ENCODE data around the gene ACVR2A. TPM values are rescaled to one million over a fixed set of nuclear protein-coding genes. Genes with fewer than 3 reads are reported as not detected.

The ACVR2A gene
- total RNA-seq, 1 experiment from 2014 or later = 7.6 TPM

GRCh38 chr2:147924647-147925046 is 79.8 kb downstream of the ACVR2A start:
- DNase-seq (ENCODE audit: low read depth) = no peak

DNA sequence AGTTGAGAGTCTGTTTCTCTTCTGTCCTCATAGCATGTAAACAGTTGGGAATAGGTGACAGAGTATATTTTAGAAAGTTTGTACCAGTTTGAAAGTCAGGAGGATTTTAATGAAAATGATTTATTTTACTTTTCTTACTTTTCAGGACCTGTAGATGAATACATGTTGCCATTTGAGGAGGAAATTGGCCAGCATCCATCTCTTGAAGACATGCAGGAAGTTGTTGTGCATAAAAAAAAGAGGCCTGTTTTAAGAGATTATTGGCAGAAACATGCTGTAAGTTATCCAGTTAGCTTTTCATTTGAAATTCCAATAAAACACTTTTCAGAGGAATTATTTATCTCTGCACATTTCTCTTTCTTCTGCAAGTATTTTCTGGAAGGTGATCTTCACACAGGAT is 81.1 kb downstream of the ACVR2A start:
- DNase-seq (ENCODE audit: low read depth) = no peak

- no peak for DNase-seq (ENCODE audit: low read depth)
Measured at GRCh38 chr2:147927053-147927588, 82.3 kb downstream of the ACVR2A start.

DNA sequence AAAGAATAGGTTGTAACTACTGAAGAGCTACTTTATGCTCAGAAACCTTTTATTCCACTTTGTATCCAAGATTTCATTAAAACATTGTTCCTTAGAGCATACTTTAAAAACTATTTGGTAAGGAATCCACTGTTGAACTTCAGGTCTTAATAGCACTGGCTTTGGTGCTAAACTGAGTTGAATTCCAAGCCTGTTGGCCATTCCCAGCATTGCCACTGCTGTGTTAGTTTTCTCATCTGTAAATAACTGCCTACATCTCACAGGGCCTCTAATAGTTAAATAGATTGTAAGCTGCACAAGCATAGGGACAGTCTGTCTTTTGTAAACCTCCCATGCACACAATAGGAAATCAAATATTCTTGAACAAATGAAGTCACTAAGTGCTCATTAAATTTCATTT is 89.1 kb downstream of the ACVR2A start:
- no peak for DNase-seq (ENCODE audit: low read depth)

- no peak for DNase-seq (ENCODE audit: low read depth)
Measured at GRCh38 chr2:147934881-147935620, 90.2 kb downstream of the ACVR2A start.

- peak; percentile 29 for DNase-seq (ENCODE audit: low read depth)
Measured at GRCh38 chr2:147937744-147938349, 93.0 kb downstream of the ACVR2A start.

- no peak for DNase-seq (ENCODE audit: low read depth)
Measured at GRCh38 chr2:147939313-147939712, 94.5 kb downstream of the ACVR2A start.

GRCh38 chr2:147945660-147946059 is 100.8 kb downstream of the ACVR2A start:
- DNase-seq (ENCODE audit: low read depth) = peak; percentile 7

GRCh38 chr2:147952118-147952517 is 107.3 kb downstream of the ACVR2A start:
- no peak for DNase-seq (ENCODE audit: low read depth)

DNA sequence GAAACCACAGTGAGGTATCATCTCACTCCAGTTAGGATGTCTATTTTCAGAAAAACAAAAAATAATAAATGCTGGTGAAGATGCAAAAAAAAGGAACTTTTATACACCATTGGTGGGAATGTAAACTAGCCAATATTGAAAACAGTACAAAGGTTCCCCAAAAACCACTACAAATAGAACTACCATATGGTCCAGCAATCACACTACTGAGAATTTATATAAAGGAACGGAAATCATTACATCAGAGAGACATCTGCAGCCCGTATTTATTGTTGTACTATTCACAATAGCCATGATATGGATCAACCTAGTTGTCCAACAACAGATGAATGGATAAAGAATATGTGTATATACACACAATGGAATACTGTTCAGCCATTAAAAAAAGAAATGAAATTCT is 123.7 kb downstream of the ACVR2A start:
- no peak for DNase-seq (ENCODE audit: low read depth)

- no peak for DNase-seq (ENCODE audit: low read depth)
Measured at GRCh38 chr2:147976102-147976501, 131.3 kb downstream of the ACVR2A start.

DNA sequence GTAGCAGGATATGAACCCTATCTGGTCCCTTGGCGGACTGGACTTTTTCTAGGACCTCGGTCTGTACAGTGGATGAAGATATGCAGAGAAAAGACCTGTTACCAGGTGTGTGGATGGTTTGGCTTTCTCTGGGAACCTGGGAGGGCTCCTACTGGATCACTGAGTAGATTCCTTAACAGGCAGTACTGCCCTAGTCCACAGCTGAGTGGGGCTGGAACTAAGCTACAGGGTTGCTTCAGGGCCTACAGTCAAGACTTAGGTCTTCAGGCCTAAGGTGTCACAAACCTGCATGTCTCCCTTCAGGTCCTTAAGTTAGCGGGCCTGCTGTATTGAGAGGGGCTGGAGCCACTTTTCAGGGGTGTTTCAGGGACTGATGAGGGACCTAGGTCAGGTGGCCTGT is 132.8 kb downstream of the ACVR2A start:
- DNase-seq (ENCODE audit: low read depth) = no peak

Other genes starting within 250 kb of the ACVR2A start
- gene ORC4, start 175.7 kb downstream of the ACVR2A start, total RNA-seq (2014; rRNA removed; shearing (Covaris generic)) = 40.6 and 47.9 TPM in 2 replicates
- 9.6 and 11.9 TPM in 2 replicates for gene MBD5, start 176.1 kb downstream of the ACVR2A start, total RNA-seq (2014; rRNA removed; shearing (Covaris generic))